ENCODE measurements around the gene STK10. TPM values are rescaled to one million over a fixed set of nuclear protein-coding genes. Genes with fewer than 3 reads are reported as not detected.

The STK10 gene
- polyA plus RNA-seq, 3 donors, result 12.7 to 22.4 (median 15.7) TPM

DNA sequence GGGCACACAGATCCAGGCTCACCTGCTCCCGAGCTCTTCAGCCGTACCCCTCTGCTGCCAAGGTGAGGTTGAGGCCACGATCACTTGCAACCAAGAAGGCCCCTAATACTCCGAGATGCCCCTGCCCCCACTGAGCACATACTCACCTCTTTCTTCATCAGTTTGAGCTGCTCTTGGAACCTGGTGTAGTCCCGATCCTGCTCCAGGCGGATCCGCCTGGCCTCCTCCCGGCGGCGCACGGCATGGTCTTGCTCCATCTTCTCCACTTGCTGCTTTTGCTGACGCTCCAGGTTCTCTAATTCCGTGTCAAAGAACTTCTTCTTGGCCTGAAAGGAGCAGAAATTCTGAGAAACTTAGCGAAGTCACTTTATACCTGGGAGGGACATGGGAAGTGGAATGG, 105.8 kb downstream of the STK10 start:
- no peak for DNase-seq (ENCODE audit: extremely low read depth in 1 of 11, low read depth in 9 of 11, low spot score in 4 of 11)

DNA sequence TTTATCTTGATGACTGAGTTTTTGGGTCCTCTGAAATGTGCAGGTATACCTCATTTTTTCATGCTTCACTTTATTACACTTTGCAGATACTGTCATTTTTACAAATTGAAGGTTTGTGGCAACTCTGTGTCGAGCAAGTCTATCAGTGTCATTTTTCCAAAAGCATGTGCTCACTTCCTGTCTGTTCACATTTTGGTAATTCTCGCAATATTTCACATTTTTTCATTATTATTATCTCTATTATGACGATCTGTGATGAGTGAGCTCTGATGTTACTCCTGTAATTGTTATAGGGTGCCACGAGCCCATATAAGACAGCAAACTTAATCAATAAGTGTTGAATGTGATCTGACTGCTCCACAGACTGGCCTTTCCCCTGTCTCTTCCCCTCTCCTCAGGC, 108.1 kb downstream of the STK10 start:
- no peak for DNase-seq (ENCODE audit: extremely low read depth in 1 of 11, low read depth in 9 of 11, low spot score in 4 of 11)

DNA sequence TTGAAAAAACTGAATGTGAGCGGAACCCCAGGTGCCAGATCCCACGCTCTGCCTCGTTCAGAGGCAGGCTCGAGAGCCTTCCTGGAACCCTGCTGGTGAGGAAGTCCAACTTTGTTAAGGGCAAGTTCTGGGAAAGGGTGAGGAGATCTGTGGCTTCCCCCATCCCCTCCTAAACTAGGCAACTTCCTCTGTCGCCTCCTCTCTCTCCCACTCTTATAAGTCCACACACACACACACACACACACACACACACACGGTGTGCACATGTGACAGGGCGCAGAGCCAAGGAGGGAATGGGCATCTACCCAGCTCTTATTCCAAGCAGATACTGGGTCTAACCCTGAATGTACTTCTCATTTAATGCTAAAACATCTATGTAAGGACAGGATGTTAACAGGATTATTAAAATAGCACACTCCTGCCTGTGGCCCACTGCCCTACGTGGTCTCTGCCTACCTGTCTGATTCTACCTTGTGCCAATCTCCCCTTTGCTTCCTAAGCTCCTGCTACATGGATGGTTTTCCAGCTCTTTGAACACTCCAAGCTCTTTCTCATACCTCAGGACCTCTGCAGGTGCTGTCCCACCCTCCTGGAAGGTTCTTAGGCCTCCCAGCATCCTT, 109.2 kb downstream of the STK10 start:
- DNase-seq (ENCODE audit: extremely low read depth in 1 of 11, low read depth in 9 of 11, low spot score in 4 of 11), result no peak

DNA sequence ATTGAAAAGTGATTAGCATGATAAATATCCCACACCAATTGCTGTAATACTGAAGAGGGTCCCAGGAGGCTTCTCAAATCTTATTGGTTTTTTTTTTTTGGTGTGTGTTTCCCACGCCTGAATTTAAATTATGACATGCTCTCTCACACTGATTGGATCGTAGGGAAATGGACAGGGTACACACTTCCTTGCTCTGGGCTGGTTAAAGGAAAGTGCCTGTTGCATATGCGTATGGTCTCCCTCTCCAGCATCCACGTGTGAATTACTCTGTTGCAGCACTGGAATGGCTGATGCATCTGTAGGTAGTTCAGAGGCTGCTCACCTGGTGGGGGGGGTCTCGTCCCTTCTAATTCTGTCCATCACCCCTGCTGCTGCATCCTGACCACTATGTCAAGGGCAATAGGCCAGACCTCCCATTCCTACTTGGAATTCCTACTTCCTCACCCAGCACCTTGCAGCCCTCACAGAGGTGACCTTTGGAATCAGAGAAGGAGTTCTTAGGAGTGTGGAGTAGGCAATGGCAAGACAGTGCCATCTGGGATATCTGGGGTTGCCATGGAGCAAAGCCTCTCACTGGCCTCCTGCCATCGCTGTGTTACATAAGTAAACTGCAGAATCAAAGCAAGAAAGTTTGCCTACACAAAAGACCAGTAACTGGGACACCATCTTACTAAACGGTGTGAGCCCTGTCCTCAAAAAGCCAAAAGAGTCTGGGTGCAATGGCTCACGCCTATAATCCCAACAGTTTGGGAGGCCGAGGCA, 110.2 kb downstream of the STK10 start:
- no peak for DNase-seq (ENCODE audit: extremely low read depth in 1 of 11, low read depth in 9 of 11, low spot score in 4 of 11)

DNA sequence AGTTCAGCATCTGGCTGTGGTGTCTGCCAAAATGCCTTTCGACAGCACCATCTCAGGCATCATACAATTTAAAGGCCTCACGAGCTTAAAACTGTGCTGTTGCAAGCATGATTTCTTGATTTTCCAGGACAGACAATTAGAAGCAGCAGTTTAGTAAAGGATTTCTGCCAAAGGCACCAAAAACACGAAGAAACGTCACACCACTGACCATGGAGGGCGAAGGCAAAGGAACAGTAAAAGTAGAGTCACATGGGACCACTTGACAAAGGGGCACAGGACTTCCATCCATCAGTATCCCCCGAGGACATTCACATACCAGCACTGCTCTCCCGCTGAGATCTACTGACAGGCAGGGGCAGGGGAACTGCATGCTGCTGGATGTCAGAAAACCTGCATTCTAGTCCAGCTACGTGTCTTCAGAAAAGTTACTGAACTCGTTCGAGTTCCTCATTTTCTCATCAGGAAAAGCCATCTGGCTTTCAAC, 111.2 kb downstream of the STK10 start:
- no peak for DNase-seq (ENCODE audit: extremely low read depth in 1 of 11, low read depth in 9 of 11, low spot score in 4 of 11)

DNA sequence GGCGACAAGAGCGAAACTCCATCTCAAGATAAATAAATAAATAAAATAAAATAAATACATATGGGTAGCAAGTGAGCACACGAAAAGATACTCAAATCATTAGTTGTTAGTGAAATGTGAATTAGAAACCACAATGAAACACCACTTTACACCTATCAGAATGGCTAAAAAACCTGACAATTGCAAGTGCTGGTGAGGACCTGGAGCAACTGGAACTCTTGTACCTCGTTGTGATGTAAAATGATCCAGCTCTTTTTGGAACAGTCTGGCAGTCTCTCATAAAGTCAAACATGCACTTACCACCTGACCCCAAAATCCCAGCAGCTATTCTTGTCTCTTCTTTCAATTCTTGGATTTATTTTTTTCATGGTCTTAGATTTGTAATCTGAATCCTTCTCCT, 112.4 kb downstream of the STK10 start:
- no peak for DNase-seq (ENCODE audit: extremely low read depth in 1 of 11, low read depth in 9 of 11, low spot score in 4 of 11)

DNA sequence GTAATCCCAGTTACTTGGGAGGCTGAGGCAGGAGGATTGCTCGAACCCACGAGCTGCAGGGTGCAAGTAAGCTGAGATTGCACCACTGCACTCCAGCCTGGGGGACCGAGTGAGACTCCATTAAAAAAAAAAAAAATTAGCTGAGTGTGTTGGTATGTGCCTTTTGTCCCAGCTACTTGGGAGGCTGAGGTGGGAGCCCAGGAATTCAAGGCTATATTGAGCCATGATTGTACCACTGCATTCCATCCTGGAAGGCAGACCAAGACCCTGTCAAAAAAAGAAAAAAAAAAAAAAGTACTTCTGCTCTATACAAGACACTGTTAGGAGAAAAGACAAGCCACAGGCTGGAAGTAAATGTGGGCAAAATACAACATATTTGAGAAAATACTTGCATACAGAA, 113.1 kb downstream of the STK10 start:
- no peak for DNase-seq (ENCODE audit: extremely low read depth in 1 of 11, low read depth in 9 of 11, low spot score in 4 of 11)

DNA sequence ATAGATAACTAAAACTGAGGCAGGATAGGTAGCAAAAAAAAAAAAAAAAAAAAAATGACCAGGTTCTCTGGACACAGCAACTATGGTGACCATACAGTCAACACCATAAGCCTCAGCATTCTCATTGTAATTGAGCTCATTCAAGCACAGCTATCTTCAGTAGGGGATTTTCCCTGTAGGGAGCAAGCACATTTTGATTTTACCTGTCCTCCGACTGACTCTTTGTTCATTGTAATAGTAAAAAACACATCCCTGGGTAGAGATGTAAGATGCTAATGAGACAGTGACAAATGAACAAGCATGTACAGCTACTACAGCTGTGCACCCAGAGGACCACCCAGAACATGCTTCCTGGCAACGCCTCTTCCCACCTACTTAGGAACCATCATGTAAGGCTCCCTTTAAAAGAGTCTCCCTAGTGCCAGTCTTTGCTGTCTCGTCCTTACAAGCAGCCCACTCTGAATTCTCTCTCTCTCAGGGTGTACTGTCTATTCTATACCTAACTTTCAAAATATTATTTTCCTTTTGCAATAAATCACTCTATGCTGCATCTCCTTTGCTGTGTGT, 116.6 kb downstream of the STK10 start:
- DNase-seq (ENCODE audit: extremely low read depth in 1 of 11, low read depth in 9 of 11, low spot score in 4 of 11), result no peak

DNA sequence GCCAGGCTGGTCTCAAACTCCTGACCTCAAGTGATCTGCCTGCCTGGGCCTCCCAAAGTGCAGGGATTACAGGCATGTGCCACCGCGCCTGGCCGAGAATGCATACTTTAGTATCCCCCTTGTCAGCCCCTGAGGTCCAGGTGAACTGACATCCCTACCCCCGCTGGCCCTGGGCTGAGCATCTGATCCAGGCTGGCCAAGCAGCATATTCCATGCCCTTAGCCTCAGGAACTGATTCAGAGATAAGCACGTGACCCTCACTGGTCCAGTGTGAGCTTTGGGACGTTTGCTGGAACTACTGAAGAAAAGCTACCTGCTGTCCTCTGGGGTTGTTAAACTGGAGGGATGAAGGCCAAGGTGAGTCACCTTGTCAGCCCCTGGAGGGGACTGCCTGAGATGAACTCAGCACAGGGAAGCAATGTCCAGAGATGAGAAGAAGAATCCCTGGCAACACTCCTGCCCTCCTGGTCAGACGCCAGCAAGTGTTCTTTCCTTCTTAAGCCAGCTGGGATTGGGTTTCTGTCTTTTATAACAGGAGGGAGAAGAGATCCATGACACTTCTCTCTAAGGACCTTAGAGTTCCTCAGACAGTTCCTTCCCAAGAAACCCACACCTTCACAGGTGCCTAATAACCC, 122.5 kb downstream of the STK10 start:
- DNase-seq (ENCODE audit: extremely low read depth in 1 of 11, low read depth in 9 of 11, low spot score in 4 of 11), result no peak

DNA sequence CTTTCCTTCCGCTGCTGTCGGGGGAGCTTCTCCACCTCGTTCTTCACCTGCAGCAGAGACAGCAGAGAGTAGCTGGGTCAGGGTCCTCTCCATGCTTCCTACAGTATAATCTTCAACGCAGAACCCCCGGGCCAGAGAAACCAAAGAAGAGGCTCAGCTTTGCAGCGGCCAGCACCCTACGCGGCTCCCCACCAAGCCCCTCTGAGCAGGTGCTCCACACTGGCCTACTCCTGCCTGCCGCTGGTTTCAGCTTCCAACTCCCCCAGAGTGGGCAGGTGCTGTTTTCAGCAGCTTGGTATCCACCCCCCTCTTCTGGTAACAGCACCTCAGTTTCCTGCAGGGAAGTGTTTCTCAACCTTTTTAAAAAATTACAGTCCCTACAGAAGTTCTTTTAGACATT, 123.3 kb downstream of the STK10 start:
- no peak for DNase-seq (ENCODE audit: extremely low read depth in 1 of 11, low read depth in 9 of 11, low spot score in 4 of 11)

DNA sequence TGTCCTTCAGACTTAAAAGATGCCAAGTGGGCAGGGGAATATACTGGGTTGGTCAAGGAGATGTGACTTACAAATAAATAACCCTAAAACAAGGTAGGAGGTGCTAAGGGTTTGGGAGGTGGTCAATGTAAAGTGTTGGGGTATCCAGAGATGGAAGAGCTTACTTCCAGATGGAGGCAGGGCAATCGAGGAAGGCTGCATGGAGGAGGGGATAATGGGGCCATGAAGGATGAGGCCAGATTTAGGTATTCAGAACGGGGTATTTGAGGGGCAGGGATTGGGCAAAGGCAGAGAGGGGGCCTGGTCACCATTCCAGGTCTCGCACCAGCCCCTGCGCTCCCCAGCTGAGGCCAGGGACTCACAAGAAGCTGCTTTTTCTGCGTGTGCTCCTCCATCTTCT, 123.7 kb downstream of the STK10 start:
- no peak for DNase-seq (ENCODE audit: extremely low read depth in 1 of 11, low read depth in 9 of 11, low spot score in 4 of 11)

DNA sequence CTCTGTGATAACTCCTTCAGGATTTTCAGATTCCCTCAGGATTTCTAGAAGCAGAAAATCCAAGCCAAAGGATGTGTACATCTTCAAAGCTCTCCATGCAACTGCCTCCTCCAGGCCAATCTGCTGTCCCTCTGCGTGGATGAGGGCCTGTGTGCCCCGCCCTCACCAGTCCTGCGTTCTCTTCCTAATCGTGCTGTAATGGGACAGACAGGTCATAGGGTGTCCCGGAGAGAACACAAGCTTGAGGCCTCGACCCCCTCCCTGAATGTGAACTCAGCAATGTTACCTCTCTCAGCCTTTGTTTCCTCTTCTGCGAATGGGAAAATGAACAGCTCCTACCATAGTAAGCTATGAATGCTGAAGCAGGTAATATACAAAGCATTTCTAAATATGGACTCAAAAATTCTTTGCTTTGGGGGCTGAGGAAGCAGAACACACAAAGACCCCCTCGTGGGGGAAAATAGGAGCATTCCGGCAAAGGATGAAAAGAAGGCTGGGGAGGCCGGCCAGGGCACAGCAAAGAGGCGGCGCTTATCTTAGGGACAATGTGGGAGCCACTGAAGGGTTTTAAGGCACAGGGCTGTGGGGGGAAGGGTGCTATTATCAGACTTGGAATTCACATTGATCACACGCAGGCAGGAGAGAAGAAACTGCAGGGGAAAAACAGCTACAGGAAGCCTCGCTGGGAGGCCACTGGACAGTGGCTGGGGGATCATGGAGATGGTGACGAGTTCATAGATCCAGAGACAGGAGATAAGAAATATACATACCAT, 124.4 kb downstream of the STK10 start:
- DNase-seq (ENCODE audit: extremely low read depth in 1 of 11, low read depth in 9 of 11, low spot score in 4 of 11), result no peak

DNA sequence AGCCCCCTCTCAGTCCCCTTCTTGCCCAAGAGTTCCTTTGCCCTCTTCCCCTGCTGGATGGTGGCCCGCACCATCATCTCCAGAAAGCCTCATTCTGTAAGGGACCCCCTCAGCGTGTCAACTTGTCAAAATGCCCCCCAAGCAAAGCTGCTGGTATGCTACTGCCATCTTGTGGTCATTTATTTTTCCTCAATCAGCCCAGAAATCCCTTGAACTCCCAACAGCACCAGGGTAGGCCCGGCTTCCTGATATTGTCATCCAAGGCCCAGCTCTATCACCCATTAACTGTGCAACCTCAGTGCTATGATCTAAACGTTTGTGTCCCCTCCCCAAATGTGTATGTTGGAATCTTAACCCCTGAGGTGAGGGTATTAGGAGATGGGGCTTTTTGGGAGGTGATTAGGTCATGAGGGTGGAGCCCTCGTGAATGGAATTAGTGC, 128.3 kb downstream of the STK10 start:
- DNase-seq (ENCODE audit: extremely low read depth in 1 of 11, low read depth in 9 of 11, low spot score in 4 of 11), result no peak

DNA sequence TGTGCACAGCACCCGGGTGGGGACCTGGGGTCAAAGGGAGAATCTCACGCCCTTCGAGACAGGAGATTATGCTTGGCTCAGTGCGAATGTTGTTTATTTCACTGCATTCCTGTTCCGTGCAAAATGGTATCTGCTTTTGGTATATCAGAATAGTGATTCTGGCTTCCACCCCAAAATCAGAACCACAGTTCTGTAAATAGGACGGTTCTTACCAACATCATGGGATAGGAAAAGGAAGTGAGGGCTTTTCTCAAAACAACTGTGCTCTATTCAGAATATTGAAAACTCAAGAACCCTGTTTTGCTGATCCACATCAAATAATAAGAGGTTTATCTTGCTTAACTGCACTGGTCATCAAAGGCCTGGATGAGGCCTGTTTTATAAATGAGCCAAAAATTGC, 129.9 kb downstream of the STK10 start:
- no peak for DNase-seq (ENCODE audit: extremely low read depth in 1 of 11, low read depth in 9 of 11, low spot score in 4 of 11)

DNA sequence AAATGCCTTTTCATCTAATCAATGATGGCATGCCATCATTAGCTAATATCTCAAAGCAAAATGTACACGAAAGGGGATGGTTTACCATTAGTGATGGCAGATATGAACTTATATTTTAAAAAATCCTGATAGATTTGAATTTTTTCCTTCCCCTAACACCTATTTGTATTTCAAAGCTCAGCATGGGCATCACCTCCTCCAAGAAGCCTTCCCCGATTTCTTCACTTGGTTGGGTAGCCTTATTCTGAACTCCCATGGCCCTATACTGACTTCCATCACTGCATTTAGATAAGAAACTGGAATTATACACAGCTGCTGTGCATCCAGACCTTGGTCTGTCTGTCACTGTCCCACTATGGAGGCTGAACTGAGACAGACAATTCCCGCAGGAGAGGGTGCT, 132.0 kb downstream of the STK10 start:
- no peak for DNase-seq (ENCODE audit: extremely low read depth in 1 of 11, low read depth in 9 of 11, low spot score in 4 of 11)

DNA sequence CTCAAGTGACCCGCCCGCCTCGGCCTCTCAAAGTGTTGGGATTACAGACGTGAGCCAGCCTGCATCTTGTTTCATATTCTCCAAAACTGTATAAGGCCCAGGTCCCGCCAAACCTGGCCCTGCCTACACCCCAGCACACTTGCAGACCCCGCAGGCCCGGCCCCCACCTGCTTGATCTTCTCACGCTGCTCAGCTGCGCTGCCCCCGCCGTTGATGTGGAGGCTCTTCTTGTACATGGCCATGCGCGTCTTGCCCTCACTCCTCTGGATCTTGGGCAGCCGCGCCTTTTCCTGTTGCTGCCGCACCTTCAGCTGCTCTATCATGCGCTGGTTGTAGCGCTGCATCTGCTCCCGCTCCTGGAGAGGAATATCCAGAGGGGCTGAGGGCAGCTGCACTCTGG, 132.6 kb downstream of the STK10 start:
- no peak for DNase-seq (ENCODE audit: extremely low read depth in 1 of 11, low read depth in 9 of 11, low spot score in 4 of 11)

DNA sequence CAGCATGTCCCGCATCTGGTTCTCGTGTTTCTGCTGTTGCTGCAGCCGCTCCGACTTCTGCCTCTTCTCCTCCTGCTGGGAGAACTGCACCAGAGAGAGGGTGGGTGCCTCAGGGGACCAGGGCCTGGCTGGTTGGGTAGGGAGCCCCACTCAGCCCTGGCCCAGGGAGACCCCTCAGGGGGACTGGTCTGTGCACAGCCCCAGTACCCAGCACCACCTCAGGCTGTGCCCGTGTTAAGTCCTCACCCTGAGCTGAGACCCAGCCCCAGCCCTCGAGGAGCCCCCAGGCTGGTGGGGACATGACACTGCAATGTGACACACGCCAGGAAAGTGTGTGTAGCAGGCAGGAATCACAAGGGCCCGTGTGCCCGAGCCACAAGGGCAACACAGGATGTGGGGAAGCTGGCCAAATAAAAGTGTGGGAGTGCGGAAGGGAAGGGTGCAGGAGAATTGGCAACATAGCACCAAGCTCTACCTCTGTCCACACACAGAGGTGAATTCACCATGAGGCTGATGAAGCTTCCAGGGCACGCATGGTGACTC, 133.3 kb downstream of the STK10 start:
- no peak for DNase-seq (ENCODE audit: extremely low read depth in 1 of 11, low read depth in 9 of 11, low spot score in 4 of 11)

DNA sequence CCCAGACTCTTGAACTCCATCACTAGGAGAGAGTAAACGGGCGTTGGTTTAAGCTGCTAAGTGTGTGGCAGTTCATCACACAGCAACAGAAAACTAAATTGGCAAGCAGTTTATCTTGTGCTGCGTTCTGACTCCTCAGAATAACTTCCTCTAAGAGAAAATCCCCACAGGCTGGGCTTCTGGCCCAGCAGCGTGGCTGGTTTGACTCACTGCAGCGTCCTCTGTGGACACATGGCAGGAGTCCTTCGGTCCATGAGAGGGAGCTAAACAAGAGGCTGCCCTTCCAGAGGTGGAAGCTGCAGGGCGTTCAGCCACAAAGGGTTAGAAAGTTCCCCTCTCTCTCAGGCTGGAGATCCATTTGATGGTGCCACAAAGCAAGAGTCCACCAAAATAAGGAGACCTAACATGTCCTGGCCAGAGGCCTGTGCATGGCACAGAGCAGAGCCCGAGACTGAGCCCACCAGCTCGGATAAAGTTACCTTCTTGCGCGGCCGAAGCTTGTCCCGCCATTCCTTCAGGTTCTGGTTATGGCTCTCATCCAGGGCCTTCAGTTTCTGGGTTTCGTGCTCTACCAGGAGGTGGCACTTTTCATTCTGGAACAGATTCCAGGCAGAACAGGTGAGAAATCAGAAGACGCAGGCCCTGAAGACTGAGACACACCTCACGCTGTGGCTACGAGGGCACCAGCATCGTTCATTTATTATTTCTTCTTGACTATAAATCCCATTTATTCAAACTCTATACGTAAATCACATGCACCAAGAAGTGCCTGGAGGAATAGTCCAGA, 135.4 kb downstream of the STK10 start:
- no peak for DNase-seq (ENCODE audit: extremely low read depth in 1 of 11, low read depth in 9 of 11, low spot score in 4 of 11)
